C4-2B (cell line): ENCODE data around the gene CPAMD8.

ENCODE experiments used
- H3K27ac ChIP-seq: fragments of 450-650 bp; 2 replicates; pipeline ENCODE4 v1.5.1; 2017
- ZFX ChIP-seq: fragments of 450-650 bp; IDR thresholded peaks from 2 replicates; pipeline ENCODE4 v1.6.1; 2017
- TF ChIP-seq, protein P1 (sequence below): fragments of 450-650 bp; conservative IDR thresholded peaks from 2 replicates; pipeline ENCODE4 v1.5.1; 2017; ENCODE audit warnings: mild to moderate bottlenecking

The CPAMD8 gene

DNA sequence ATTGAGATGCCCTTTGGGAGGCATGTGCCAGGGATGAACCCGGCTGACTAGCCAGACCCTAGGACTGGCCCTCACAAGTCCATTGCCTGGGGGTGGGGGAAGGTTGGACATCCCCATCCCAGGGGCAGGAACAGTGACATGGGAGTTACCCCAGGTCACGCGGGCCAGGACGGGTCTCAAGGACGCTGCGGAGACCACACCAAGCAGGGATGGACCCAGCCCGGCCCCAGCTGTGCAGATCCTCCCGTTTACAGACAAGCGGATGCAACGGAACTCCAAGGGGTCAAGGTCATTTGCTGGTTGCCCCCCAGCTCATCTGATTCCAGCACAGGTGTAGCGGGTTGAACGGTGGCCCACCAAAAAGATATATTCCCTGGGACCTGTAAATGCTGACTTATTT lies 117.9 kb downstream of the CPAMD8 start:
- H3K27ac ChIP-seq = no peak overlapping the region
- TF ChIP-seq, protein P1, sequence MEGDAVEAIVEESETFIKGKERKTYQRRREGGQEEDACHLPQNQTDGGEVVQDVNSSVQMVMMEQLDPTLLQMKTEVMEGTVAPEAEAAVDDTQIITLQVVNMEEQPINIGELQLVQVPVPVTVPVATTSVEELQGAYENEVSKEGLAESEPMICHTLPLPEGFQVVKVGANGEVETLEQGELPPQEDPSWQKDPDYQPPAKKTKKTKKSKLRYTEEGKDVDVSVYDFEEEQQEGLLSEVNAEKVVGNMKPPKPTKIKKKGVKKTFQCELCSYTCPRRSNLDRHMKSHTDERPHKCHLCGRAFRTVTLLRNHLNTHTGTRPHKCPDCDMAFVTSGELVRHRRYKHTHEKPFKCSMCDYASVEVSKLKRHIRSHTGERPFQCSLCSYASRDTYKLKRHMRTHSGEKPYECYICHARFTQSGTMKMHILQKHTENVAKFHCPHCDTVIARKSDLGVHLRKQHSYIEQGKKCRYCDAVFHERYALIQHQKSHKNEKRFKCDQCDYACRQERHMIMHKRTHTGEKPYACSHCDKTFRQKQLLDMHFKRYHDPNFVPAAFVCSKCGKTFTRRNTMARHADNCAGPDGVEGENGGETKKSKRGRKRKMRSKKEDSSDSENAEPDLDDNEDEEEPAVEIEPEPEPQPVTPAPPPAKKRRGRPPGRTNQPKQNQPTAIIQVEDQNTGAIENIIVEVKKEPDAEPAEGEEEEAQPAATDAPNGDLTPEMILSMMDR = no peak
- TF ChIP-seq ZFX = no peak

DNA sequence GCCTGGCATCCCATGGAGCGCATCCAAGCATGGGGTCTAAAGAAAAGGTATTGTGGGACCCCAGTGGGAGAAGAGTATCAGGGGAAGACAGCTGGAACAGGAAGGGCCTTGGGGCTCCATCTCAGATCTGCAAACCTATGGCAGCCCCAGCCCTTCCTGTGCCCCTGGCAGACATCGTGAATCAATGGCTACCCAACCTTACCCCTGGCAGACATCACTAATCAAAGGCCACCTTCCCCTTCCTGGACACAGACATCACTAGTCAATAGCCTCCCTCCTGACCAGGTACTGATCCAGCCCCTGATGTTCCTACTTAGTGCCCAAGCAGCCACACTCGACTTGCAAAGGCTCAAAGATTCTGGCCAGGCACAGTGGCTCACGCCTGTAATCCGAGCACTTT lies 122.0 kb downstream of the CPAMD8 start:
- no peak for TF ChIP-seq ZFX
- TF ChIP-seq, protein P1 = no peak
- no peak overlapping the region for H3K27ac ChIP-seq

DNA sequence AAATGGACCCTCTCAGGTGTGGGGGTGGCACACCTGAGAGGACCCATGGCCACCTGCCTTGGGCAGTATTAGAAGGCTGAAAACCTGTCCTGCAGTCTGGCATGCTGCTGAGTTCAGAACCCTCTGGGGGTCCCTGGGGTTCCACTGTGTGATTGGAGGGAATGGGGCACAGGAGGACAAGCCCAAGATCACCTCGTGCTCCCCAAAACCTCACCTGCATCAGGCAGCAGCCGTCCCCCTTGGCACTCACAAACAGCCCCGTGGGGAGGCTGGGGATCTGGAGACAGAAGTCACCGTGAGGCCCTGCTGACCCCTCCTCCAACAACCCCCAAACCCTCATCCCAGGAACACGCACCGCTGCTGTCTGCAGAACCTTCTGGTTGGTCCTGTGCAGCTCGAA lies 123.3 kb downstream of the CPAMD8 start:
- H3K27ac ChIP-seq = no peak overlapping the region
- TF ChIP-seq ZFX = no peak
- TF ChIP-seq, protein P1 = no peak

DNA sequence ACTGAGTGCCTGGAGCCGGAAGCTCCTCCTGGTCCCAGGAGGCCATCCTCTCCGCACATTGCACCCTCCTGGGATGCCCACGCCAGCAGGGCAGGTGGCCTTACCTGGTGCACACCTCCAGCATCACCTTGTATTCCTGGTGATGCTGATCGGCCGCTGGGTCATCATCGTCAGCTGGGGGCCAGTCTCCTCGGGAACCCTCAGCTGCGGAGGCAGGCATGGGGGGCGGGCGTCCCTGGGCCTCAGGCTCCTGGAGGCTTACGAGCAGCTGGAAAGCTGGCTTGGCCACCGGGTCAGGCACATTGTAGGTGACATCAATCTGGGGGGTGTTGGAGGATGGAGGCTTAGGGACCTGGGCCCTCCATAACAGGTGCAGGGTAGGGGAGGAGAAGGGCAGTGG lies 124.1 kb downstream of the CPAMD8 start:
- TF ChIP-seq ZFX = no peak
- TF ChIP-seq, protein P1 = no peak
- no peak overlapping the region for H3K27ac ChIP-seq

DNA sequence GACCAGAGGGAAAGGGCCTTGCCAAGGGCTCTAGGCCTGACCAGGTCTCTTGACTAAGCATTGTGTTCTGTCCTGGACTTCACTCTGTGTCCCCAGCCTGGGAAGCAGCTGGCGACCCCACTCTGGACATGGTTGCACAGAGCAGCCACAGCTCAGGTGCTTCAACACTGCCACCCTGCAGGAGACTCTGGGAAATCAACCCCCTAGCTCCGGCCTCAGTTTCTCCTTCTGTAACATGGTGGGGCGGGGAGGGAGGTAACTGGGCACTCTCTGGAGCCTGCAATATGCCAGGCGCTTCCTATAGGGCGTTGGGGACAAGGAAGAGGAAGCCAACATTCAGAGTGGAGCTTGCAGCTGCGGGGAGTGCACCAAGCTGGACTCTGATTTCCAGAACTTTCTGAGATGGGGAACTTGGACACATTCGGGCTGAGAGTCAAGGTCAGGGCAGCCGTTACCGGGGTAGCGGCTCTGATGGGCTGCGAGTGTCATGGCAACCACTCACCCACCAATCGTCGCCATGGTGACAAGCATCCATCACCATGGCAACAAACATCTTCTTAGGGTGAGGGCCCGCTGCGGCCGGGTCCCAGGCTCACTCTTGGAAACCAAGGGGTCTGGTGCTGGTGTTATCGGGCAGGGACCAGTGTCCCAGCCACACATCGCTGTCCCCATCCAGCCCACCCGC lies 125.0 kb downstream of the CPAMD8 start:
- TF ChIP-seq, protein P1 = no peak
- TF ChIP-seq ZFX = no peak
- no peak overlapping the region for H3K27ac ChIP-seq

DNA sequence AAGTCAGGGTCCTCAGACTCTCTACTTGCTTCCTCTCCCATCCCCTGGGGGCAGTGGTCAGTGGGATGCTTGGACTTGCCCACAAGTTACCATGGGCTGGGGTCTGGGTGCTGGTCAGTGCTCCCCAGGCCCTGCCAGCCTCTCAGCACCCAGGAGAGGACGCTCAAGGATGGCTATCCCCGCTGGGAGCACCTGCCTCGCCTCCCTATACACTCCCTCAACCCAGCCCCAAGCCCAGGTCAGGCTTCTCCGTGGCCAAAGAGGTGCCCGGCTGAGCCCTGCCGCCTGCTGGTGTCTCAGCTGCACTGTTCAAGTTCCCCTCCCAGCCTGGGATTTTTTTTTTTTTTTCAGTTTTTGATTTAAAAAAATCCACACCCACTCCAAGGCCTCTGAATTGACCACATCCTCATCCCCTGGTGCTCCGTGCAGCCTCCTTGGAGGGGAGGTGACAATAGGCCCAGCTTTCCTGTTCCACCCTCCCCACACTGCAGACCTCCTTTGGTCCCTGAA lies 127.0 kb downstream of the CPAMD8 start:
- no peak overlapping the region for H3K27ac ChIP-seq
- no peak for TF ChIP-seq ZFX
- TF ChIP-seq, protein P1 = no peak; the same call in 1 of the 2 replicates

DNA sequence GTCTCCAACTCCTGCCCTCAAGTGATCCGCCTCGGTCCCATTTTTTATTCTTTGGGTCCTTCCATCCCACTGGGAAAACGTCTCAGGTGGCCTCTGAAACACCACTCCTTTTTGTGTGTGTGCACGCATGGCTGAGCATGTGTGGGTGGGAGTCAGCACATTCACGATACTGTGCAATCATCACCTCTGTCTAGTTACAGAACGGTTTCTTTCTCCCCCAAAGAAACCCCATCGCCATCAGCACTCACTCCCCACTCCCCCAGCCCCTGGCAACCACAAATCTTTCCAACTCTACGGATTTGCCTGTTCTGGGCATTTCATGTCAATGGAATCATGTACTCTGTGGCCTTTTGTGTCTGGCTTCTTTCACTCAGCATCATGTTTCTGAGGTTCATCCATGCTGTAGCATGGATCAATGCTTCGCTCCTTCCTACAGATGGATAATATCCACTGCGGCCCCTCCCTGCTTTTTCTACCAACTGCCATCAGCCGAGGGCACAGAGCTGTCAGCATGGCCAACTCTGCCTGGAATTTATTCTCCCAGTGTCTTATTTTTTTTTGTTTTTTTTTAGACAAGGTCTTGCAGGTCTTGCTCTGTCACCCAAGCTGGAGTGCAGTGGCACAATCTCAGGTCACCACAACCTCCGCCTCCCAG lies 128.1 kb downstream of the CPAMD8 start:
- TF ChIP-seq ZFX = no peak
- TF ChIP-seq, protein P1 = no peak
- no peak overlapping the region for H3K27ac ChIP-seq
